GM12878 (cell line): ENCODE data around the gene GPC6. TPM values are rescaled to one million over a fixed set of nuclear protein-coding genes. Genes with fewer than 3 reads are reported as not detected.

Source experiments
- ATAC-seq: fragments of 200-7000 bp; cut with Tn5 transposase; 3 replicates; pipeline ENCODE4 v1.9.1; 2020; ENCODE audit warnings: mild to moderate bottlenecking, moderate library complexity
- BruUV-seq: library from RNA; stranded (reverse); fragments of 400-500 nt; replicated peaks from 2 replicates; lab custom pipeline; 2021; lab: Mats Ljungman, UMichigan
- CTCF ChIA-PET: fragments of 300-600 bp; sonication (Branson Sonifier 250); formaldehyde crosslinking; extraction: SDS; loops from one replicate; lab custom pipeline; 2021; ENCODE audit warnings: inconsistent platforms; lab: Yijun Ruan, JAX
- POLR2A ChIA-PET: fragments of 350-600 bp; formaldehyde crosslinking; extraction: SDS; loops from one replicate; lab custom pipeline; 2021; ENCODE audit warnings: inconsistent platforms; lab: Charles Lee
- RAD21 ChIA-PET: fragments of 300-600 bp; sonication (Branson Sonifier 250); formaldehyde crosslinking; loops from one replicate; lab custom pipeline; 2023; ENCODE audit warnings: antibody characterized with exemption; ENCODE audit not compliant: unreplicated experiment; lab: Charles Lee
- SMC1A ChIA-PET: fragments of 300-600 bp; sonication (Branson Sonifier 250); formaldehyde crosslinking; loops from one replicate; lab custom pipeline; 2023; ENCODE audit not compliant: unreplicated experiment, uncharacterized antibody; lab: Charles Lee
- DNase-seq: peaks from one replicate; pipeline ENCODE4 v3.0.0-alpha.2; 2011; ENCODE audit warnings: low read depth, low spot score
- FAIRE-seq: peaks from 3 replicates; lab custom pipeline; 2011; peaks lifted over from hg19 to GRCh38; lab: Jason Lieb, UNC
- H2AFZ ChIP-seq: 2 replicates; pipeline ENCODE4 v1.6.0; 2011; ENCODE audit warnings: low read depth, low read length, control low read depth; ENCODE audit not compliant: control insufficient read depth
- H3K27ac ChIP-seq: 2 replicates; pipeline ENCODE4 v1.5.1; 2011; ENCODE audit warnings: control low read depth; ENCODE audit not compliant: control insufficient read depth, insufficient read depth
- H3K27me3 ChIP-seq, 2 experiments: replicated peaks in 1 of 2; 2 replicates each; pipeline versions ENCODE4 v1.6.0 to v1.6.1; 2011; ENCODE audit warnings: low read length in 1 of 2; ENCODE audit not compliant: control insufficient read depth in 2 of 2, insufficient read depth in 2 of 2
- H3K36me3 ChIP-seq, 2 experiments: 2 replicates each; pipeline ENCODE4 v1.5.1; 2011; ENCODE audit warnings: low read length in 1 of 2; ENCODE audit not compliant: control insufficient read depth in 2 of 2, insufficient read depth in 2 of 2
- H3K4me1 ChIP-seq: 2 replicates; pipeline ENCODE4 v1.6.1; 2011; ENCODE audit warnings: mild to moderate bottlenecking, low read length, moderate library complexity, mixed read lengths; ENCODE audit not compliant: control insufficient read depth, insufficient read depth
- H3K4me2 ChIP-seq: 2 replicates; pipeline ENCODE4 v1.6.0; 2011; ENCODE audit warnings: control low read depth; ENCODE audit not compliant: control insufficient read depth, insufficient read depth
- H3K4me3 ChIP-seq: fragments of 200-600 bp; sonication (generic); 2 replicates; pipeline ENCODE4 v1.5.1; 2016
- H3K79me2 ChIP-seq: 2 replicates; pipeline ENCODE4 v1.6.0; 2011; ENCODE audit warnings: low read length; ENCODE audit not compliant: control insufficient read depth, insufficient read depth
- H3K9ac ChIP-seq: 2 replicates; pipeline ENCODE4 v1.8.0; 2011; ENCODE audit warnings: low read length, control low read depth, mixed read lengths; ENCODE audit not compliant: control insufficient read depth, insufficient read depth
- H3K9me3 ChIP-seq: replicated peaks from 3 replicates; pipeline ENCODE4 v1.5.1; 2011; ENCODE audit warnings: mild to moderate bottlenecking, low read length; ENCODE audit not compliant: control insufficient read depth, insufficient read depth
- H4K20me1 ChIP-seq: 2 replicates; pipeline ENCODE4 v1.6.0; 2011; ENCODE audit not compliant: control insufficient read depth, insufficient read depth
- ASH2L ChIP-seq: fragments of 300-600, 200-600 bp; sonication (generic); IDR thresholded peaks from 2 replicates; pipeline ENCODE4 v1.6.1; 2017; ENCODE audit warnings: low read depth, mild to moderate bottlenecking, borderline replicate concordance
- ATF3 ChIP-seq: IDR thresholded peaks from 2 replicates; pipeline ENCODE4 v1.6.1; 2011; ENCODE audit warnings: low read depth, mild to moderate bottlenecking, low read length, moderate library complexity, borderline replicate concordance; ENCODE audit errors: extremely low read depth
- BCL11A ChIP-seq: IDR thresholded peaks from 2 replicates; pipeline ENCODE4 v1.6.1; 2011; ENCODE audit warnings: low read depth, low read length
- BCL3 ChIP-seq: IDR thresholded peaks from 2 replicates; pipeline ENCODE4 v1.6.1; 2011; ENCODE audit warnings: borderline replicate concordance, low read depth, mild to moderate bottlenecking, moderate library complexity, low read length; ENCODE audit not compliant: insufficient read depth, poor library complexity, severe bottlenecking
- CBX3 ChIP-seq: fragments of 200-600 bp; sonication (generic); IDR thresholded peaks from 2 replicates; pipeline ENCODE4 v1.6.1; 2016; ENCODE audit warnings: low read depth, borderline replicate concordance
- CEBPZ ChIP-seq: fragments of 150-350 bp; IDR thresholded peaks from 2 replicates; pipeline ENCODE4 v1.6.1; 2016; ENCODE audit warnings: low read depth, low read length
- HDAC2 ChIP-seq: fragments of 200-600 bp; sonication (generic); IDR thresholded peaks from 2 replicates; pipeline ENCODE4 v1.6.1; 2017
- IRF4 ChIP-seq: IDR thresholded peaks from 2 replicates; pipeline ENCODE4 v1.6.1; 2011; ENCODE audit warnings: low read depth, low read length
- JUNB ChIP-seq: IDR thresholded peaks from 2 replicates; pipeline ENCODE4 v1.6.1; 2016; ENCODE audit warnings: antibody characterized with exemption, mild to moderate bottlenecking
- MYC ChIP-seq: IDR thresholded peaks from 2 replicates; pipeline ENCODE4 v1.6.1; 2011; ENCODE audit warnings: mild to moderate bottlenecking, low read length, moderate library complexity, inconsistent platforms; ENCODE audit not compliant: insufficient read depth, insufficient replicate concordance, insufficient read length, severe bottlenecking
- NR2F1 ChIP-seq: fragments of 450-650 bp; conservative IDR thresholded peaks from 2 replicates; pipeline ENCODE4 v1.6.1; 2017; ENCODE audit warnings: mild to moderate bottlenecking
- RBBP5 ChIP-seq: fragments of 200-600 bp; sonication (generic); conservative IDR thresholded peaks from 2 replicates; pipeline ENCODE4 v1.6.1; 2016
- SREBF1 ChIP-seq: IDR thresholded peaks from 2 replicates; pipeline ENCODE4 v1.6.1; 2012; ENCODE audit warnings: mild to moderate bottlenecking, low read length
- SREBF2 ChIP-seq: IDR thresholded peaks from 2 replicates; pipeline ENCODE4 v1.6.1; 2012; ENCODE audit warnings: mild to moderate bottlenecking, low read length
- STAT3 ChIP-seq: IDR thresholded peaks from 2 replicates; pipeline ENCODE4 v1.6.1; 2011; ENCODE audit warnings: low read depth, low read length, improper control_type of control experiment
- YY1 ChIP-seq: IDR thresholded peaks from 2 replicates; pipeline ENCODE4 v1.6.1; 2011; ENCODE audit warnings: low read depth, mild to moderate bottlenecking, low read length
- ZNF687 ChIP-seq: fragments of 450-650 bp; IDR thresholded peaks from 2 replicates; pipeline ENCODE4 v1.6.1; 2017; ENCODE audit warnings: mild to moderate bottlenecking, moderate library complexity
- WGBS: methylation state at CpG from one replicate; pipeline ENCODE4 v1.1.6; 2016; ENCODE audit warnings: low lambda C conversion rate; ENCODE audit not compliant: insufficient replicate concordance, insufficient coverage; ENCODE audit errors: missing lambda C conversion rate; 5-methylcytosine and 5-hydroxymethylcytosine counted together
- in situ Hi-C: fragments of 300-500 bp; cut with MboI; formaldehyde crosslinking; loops from 9 replicates; pipeline ENCODE4 v1.14.3; 2018; ENCODE audit warnings: mixed read lengths
- intact Hi-C: fragments of 100-400 bp; cut with micrococcal nuclease; formaldehyde crosslinking; loops from one replicate; pipeline ENCODE4 v1.14.2; 2022; ENCODE audit not compliant: unreplicated experiment
- polyA plus RNA-seq, 11 experiments: library from polyadenylated mRNA; depleted of rRNA in 4 of 11; unstranded in 6 of 11; stranded (reverse) in 5 of 11; fragments of >200 nt; fragmentation: Nextera tagmentation in 4 of 11; fragmentation: Illumina TruSeq in 1 of 11; extraction: Ambion mirVana in 4 of 11; extraction: Trizol in 1 of 11; gene quantifications; 1 replicate in 1 of 11; 2 replicates in 10 of 11; pipeline versions ENCODE4 v1.2.1 to v1.2.3, GENCODE V29; 2011 to 2016; ENCODE audit warnings: inconsistent platforms in 2 of 11, missing spikeins in 2 of 11, low read depth in 1 of 11
- total RNA-seq, 4 experiments: library from RNA; depleted of rRNA in 3 of 4; stranded (reverse); fragments of >200 nt in 3 of 4; fragmentation: Illumina TruSeq in 1 of 4; extraction: Trizol in 1 of 4; gene quantifications; 2 replicates each; pipeline versions ENCODE4 v1.2.1 to v1.2.3, GENCODE V29; 2013 to 2021

Gene GPC6
- total and polyA plus RNA-seq, 10 of the 15 experiments (the other 5 are each of a cell fraction or from before 2014, with no cell fraction given) = 0.03 to 0.04 (median 0.03) TPM; not detected in 7

GRCh38 chr13:93848247-93848646 lies 621.6 kb downstream of the GPC6 start:
- in situ Hi-C loops (no loop called here), intact Hi-C loops (no loop called here)
- no peaks in the 10 kb centered on the region for H3K36me3 ChIP-seq
- no peaks in the 10 kb centered on the region for H3K79me2 ChIP-seq
- no TSS peak for BruUV-seq
- CTCF ChIA-PET = no interaction called here
- H3K27ac ChIP-seq = no peak overlapping the region
- no peak for TF ChIP-seq YY1
- no peak for TF ChIP-seq ATF3
- TF ChIP-seq SREBF2 = no peak
- TF ChIP-seq HDAC2 = no peak
- no peak for TF ChIP-seq CBX3
- no peak for TF ChIP-seq BCL11A
- no peak for TF ChIP-seq IRF4
- no peak for TF ChIP-seq SREBF1
- TF ChIP-seq MYC = no peak
- no peak for TF ChIP-seq RBBP5
- TF ChIP-seq ASH2L = no peak
- TF ChIP-seq ZNF687 = no peak
- no peak for TF ChIP-seq BCL3
- no peak for TF ChIP-seq STAT3
- no peak for TF ChIP-seq JUNB
- TF ChIP-seq CEBPZ = no peak
- TF ChIP-seq NR2F1 = no peak
- no peak for DNase-seq
- no peaks in the 10 kb centered on the region for H3K9me3 ChIP-seq
- H3K4me2 ChIP-seq = no peak overlapping the region
- no peak overlapping the region for H3K4me3 ChIP-seq
- POLR2A ChIA-PET = no interaction called here
- no peaks in the 10 kb centered on the region for H4K20me1 ChIP-seq
- RAD21 ChIA-PET = no interaction called here
- H2AFZ ChIP-seq = no peak overlapping the region
- H3K4me1 ChIP-seq = no peaks in the 10 kb centered on the region
- 12% methylated on average over 4 of the region's 4 CpGs for WGBS
- no peak overlapping the region for H3K9ac ChIP-seq
- no peak for FAIRE-seq
- ATAC-seq = no peak
- SMC1A ChIA-PET = no interaction called here
- H3K27me3 ChIP-seq = no peaks in the 10 kb centered on the region
